Dermis microvascular lymphatic vessel endothelial cell (primary cell): ENCODE measurements around the gene ATG4B. TPM values are rescaled to one million over a fixed set of nuclear protein-coding genes. Genes with fewer than 3 reads are reported as not detected.
A peak's percentile ranks its signal among the peaks of the same experiment; 100 is the strongest.

Source experiments
- DNase-seq, 2 donors: peaks; one replicate each; pipeline versions ENCODE4 v3.0.0 to v3.0.0-alpha.2; 2010; ENCODE audit warnings: low read depth in 2 of 2
- total RNA-seq: library from RNA; depleted of rRNA; stranded (reverse); fragments of >200 nt; gene quantifications from 2 replicates; pipeline ENCODE4 v1.2.1, GENCODE V29; 2014

Gene ATG4B
- total RNA-seq, 1 donor from 2014 or later: 32.6 TPM

- DNase-seq: peak in 1 of 2 donors; percentile 56
Measured at GRCh38 chr2:241637795-241638660, 535 bp downstream of the ATG4B start.

DNA sequence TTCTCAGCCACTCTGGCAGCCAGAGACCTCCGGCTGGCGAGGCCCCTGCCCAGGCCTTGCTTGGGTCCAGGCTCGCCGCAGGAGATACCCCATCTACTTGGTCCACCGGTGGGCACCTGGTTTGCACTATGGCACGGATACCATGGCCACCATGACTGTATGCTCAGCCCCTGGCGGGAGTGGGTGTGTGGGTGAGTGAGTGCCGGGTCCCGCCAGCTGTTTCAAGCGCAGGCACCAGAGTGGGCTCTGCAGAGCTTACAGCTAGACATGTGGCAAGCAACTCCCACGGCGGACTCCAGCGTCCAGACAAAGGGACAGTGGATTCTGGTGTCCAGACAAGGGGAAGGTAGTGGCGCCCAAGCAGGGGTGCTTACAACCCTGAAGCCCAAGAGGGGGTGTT lies 1.4 kb downstream of the ATG4B start:
- DNase-seq: no peak

DNA sequence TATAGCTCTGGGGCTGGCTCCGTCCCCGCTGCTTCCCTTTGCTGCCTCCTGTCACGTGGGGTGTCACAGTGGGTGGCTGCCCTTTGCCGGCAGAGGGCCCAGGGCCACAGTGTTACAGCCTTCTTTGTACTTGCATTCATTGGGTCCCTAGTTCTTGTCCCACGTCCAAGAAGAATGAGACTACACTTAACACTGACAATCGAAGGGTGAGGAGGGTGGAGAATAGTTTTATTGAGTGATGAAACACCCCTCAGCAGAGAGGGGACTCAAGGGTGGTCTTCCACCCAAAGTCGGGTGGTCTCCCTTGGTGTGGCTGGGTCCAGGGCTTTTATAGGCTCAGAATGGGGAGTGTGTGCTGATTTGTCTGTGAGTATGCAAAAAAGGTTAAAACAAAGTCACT lies 1.9 kb downstream of the ATG4B start:
- DNase-seq: no peak

- DNase-seq: no peak
Measured at GRCh38 chr2:241640165-241640795, 2.8 kb downstream of the ATG4B start.

DNA sequence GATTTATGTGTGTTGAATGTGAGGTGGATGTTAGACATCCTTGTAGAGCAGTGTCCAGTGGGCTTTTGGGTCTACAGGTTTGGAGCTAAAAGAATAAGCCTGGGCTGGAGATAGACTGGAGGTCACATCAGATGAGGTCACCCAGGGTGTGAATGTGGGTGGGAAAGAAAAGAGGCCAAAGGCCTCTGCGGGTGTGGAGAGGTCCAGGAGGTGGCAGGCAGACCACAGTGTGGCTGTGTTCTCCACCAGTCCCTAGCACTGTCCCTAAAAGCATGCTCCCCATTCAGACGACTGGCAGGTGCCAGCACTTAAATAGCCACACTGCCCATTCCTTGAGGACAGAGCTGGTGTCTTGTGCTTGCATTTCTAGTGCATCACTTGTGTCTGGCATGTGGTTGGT lies 4.1 kb downstream of the ATG4B start:
- no peak for DNase-seq

- no peak for DNase-seq
Measured at GRCh38 chr2:241645056-241645914, 7.8 kb downstream of the ATG4B start.

DNA sequence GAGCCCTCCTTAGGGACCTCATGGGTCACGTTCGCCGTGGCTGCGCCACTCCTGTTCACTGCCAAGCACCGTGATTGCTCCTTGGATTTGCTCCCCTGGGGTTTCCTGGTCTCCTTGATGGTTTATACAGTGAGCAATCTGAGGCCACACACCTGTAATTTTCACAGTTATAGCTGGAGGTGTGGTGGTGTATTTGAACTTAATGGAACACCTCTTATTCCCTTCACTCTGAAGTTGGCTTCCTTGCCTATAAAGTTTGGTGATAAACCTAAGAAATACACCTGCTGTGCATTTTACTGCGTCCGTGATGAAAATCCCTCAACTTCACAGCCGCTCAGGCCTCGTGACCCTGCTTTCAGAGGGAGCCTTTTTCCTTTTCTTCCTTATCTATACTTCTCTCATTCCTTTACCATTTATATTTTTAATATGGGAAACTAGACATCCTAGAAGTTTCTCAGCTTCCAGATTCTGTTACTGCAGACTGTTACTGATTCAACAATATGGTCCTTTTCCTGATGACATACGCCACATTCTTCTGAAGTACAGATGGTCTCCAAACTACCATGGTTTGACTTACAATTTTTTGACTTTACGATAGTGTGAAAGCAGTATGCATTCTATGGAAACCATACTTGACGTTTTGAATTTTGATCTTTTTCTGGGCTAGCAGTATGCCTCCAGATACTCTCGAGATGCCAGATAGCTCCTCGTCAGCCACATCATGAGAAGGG lies 8.6 kb downstream of the ATG4B start:
- no peak for DNase-seq

DNA sequence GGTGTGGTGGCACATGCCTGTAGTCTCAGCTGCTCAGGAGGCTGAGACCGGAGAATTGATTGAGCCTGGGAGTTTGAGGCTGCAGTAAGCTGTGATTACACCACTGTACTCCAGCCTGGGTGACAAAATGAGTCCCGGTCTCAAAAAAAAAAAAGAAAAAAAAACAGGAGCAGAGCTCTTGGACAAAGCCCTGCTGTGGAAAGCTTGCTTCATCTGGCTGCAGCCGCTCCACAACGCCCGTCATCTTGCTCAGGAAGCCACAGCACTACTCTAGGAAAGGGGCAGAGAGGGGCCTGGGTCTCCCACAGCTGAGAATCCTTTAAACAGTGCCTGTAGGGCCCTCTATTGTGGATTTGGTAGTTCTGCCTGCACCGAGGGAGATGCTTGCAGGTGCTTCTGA lies 11.0 kb downstream of the ATG4B start:
- no peak for DNase-seq

DNA sequence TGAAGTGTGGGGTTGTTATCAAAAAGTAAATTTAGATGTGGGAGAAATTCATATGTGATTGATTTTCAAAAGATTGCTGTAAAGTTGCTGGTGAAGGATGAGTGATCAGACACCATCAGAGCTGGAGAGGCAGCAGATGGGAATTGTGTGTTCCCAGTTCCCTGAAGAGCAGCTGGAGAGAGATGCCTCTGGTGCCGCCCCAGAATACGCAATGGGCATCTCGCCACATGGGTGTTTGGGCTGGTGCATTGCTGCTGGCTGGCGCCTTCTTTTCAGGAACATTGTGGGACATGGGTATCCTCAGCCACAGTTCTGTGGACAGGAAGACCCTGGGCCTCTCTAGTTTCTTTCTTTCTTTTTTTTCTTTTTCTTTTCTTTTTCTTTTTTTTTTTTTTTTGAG lies 11.9 kb downstream of the ATG4B start:
- no peak for DNase-seq

DNA sequence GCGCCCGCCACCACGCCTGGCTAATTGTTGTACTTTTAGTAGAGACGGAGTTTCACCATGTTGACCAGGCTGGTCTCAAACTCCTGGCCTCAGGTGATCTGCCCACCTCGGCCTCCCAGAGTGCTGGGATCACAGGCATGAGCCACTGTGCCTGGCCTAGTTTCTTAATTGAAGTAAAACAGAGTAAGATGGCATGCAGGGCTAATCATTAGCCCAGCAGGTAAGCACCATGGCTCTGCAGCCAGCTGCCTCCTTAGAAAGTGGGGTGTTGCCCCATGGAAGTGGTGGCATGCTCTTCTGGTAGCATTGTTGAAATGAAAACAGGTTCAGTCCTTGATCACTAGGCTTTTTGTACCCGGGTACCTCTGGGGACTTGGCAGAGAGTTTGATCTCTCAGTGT lies 12.4 kb downstream of the ATG4B start:
- DNase-seq: no peak

- DNase-seq: no peak
Measured at GRCh38 chr2:241652142-241652541, 14.6 kb downstream of the ATG4B start.

DNA sequence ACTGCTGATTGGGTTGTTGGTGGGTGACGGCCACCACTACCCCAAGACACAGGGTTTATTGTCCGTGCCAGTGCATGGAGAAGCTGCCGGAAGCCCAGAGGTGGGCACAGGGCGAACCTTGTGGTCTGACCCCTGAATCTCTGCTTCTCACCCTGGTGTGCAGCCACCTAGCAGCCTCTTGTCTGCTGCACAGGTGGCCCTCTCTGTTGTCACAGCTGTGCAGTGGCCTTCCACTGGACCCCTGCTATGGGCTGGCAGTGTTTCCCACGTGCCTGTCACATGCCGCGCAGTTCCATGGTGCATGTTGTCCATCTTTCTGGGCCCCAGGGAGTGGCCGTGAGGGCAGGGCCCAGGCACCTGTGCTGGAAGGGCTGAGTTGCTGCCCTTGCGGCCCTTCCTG lies 15.2 kb downstream of the ATG4B start:
- no peak for DNase-seq

DNA sequence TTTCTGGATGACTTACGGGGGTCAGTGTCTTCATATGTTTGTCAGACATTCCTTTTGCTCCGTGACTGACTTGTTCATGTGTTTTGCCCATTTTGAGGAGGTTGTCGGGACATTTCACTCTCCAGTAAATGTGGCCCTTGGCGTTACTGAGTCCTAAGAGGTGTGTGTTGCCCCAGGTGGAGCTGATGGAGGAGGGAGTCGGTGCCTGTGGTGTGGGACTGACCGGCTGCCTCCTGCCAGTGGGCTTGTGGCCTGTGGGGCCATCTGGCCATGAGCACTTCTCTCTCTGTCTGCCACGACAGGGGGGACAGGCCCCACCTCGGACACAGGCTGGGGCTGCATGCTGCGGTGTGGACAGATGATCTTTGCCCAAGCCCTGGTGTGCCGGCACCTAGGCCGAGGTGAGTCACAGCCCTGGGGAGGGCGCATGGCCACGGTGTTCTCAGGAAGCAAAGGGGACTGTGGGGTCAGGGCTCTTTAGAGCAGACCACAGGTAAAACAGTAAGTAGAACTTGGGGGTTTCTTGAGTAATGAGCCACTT lies 15.8 kb downstream of the ATG4B start:
- no peak for DNase-seq

GRCh38 chr2:241654551-241654950 lies 17.1 kb downstream of the ATG4B start:
- DNase-seq: no peak

GRCh38 chr2:241655516-241656189 lies 18.2 kb downstream of the ATG4B start:
- no peak for DNase-seq

GRCh38 chr2:241656190-241656741 lies 18.8 kb downstream of the ATG4B start:
- DNase-seq: no peak

DNA sequence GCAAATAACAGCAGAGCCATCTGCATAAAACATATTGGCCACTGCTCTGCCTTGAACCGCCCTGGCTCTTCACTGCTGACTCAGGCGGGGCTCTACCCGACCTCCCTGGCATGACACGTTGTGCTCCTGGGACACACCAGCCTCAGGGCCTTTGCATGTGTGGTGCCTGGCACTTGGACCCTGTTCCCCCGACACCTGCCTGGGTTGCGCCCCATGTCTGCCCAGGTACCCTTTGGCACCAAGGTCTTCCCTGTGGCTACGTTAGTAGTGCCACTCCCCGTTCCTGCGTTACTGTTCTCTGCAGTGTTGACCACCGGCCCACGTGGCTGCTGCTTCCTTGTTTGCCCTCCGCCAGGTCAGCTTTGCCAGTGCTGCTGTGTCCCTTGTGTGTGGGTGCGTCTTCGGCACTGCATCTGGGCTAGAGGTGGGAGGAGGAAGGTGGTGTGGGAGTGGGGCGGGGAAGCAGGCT lies 20.3 kb downstream of the ATG4B start:
- no peak for DNase-seq

- DNase-seq: no peak
Measured at GRCh38 chr2:241658296-241658695, 20.8 kb downstream of the ATG4B start.

GRCh38 chr2:241659150-241659739 lies 21.8 kb downstream of the ATG4B start:
- peak; percentile 52 to 77 for DNase-seq
